WTC11 (cell line): ENCODE results near the gene CD48. TPM values are rescaled to one million over a fixed set of nuclear protein-coding genes. Genes with fewer than 3 reads are reported as not detected.

Experiments
- ATAC-seq: fragments of 200-7000 bp; cut with Tn5 transposase; 2 replicates; pipeline ENCODE4 v1.10.0; 2021; ENCODE audit warnings: mild to moderate bottlenecking, moderate library complexity
- CTCF ChIA-PET: fragments of 300-600 bp; sonication (Branson Sonifier 250); formaldehyde crosslinking; loops from one replicate; lab custom pipeline; 2021; ENCODE audit warnings: antibody characterized with exemption; lab: Charles Lee
- POLR2A ChIA-PET: fragments of 350-600 bp; sonication (Branson Sonifier 250); formaldehyde crosslinking; loops from one replicate; lab custom pipeline; 2021; ENCODE audit warnings: antibody characterized with exemption; lab: Charles Lee
- DNase-seq: peaks from one replicate; pipeline ENCODE4 v3.0.0; 2021; ENCODE audit warnings: low spot score
- H3K27ac Mint-ChIP-seq: 2 replicates; pipeline ENCODE4 v1.8.0; 2021; ENCODE audit warnings: mixed read lengths
- H3K27me3 Mint-ChIP-seq: 2 replicates; pipeline ENCODE4 v1.8.0; 2021; ENCODE audit warnings: low read depth, mild to moderate bottlenecking, moderate library complexity, mixed read lengths
- H3K36me3 Mint-ChIP-seq: 2 replicates; pipeline ENCODE4 v1.8.0; 2021; ENCODE audit warnings: mixed read lengths
- H3K4me1 Mint-ChIP-seq: 2 replicates; pipeline ENCODE4 v1.8.0; 2022; ENCODE audit warnings: mixed read lengths
- H3K4me3 Mint-ChIP-seq: 2 replicates; pipeline ENCODE4 v1.8.0; 2021; ENCODE audit warnings: mild to moderate bottlenecking, moderate library complexity, mixed read lengths
- H3K9me3 Mint-ChIP-seq: 2 replicates; pipeline ENCODE4 v1.8.0; 2021; ENCODE audit warnings: mixed read lengths
- AFF4 ChIP-seq: sonication (generic); formaldehyde crosslinking; IDR thresholded peaks from 2 replicates; pipeline ENCODE4 v1.8.1; 2023; ENCODE audit warnings: mild to moderate bottlenecking, missing genetic modification reagents, borderline replicate concordance
- ATF3 ChIP-seq: sonication (generic); formaldehyde crosslinking; conservative IDR thresholded peaks from 2 replicates; pipeline ENCODE4 v1.8.1; 2022; ENCODE audit warnings: mild to moderate bottlenecking, missing genetic modification reagents
- ATF6 ChIP-seq: sonication (generic); formaldehyde crosslinking; IDR thresholded peaks from 2 replicates; pipeline ENCODE4 v1.8.1; 2023; ENCODE audit warnings: mild to moderate bottlenecking, missing genetic modification reagents
- CBFB ChIP-seq: sonication (generic); formaldehyde crosslinking; IDR thresholded peaks from 2 replicates; pipeline ENCODE4 v1.8.1; 2022; ENCODE audit warnings: mild to moderate bottlenecking, low read depth, missing genetic modification reagents
- CREB1 ChIP-seq: sonication (generic); formaldehyde crosslinking; IDR thresholded peaks from 2 replicates; pipeline ENCODE4 v1.8.0; 2023; ENCODE audit warnings: mild to moderate bottlenecking, missing genetic modification reagents
- E2F1 ChIP-seq: sonication (generic); formaldehyde crosslinking; IDR thresholded peaks from 2 replicates; pipeline ENCODE4 v1.8.0; 2022; ENCODE audit warnings: mild to moderate bottlenecking, missing genetic modification reagents
- ELF4 ChIP-seq: sonication (generic); formaldehyde crosslinking; IDR thresholded peaks from 2 replicates; pipeline ENCODE4 v1.8.1; 2022; ENCODE audit warnings: low read depth, mild to moderate bottlenecking, moderate library complexity, missing genetic modification reagents
- EMX1 ChIP-seq: fragments of 250-450 bp; sonication (Bioruptor Pico); IDR thresholded peaks from 2 replicates; pipeline ENCODE4 v1.8.0; 2021; ENCODE audit warnings: mild to moderate bottlenecking
- ETV6 ChIP-seq: sonication (generic); formaldehyde crosslinking; IDR thresholded peaks from 2 replicates; pipeline ENCODE4 v1.8.1; 2022; ENCODE audit warnings: mild to moderate bottlenecking, missing genetic modification reagents
- FOXP4 ChIP-seq: sonication (generic); formaldehyde crosslinking; IDR thresholded peaks from 2 replicates; pipeline ENCODE4 v1.8.0; 2022; ENCODE audit warnings: mild to moderate bottlenecking, missing genetic modification reagents
- IRF1 ChIP-seq: sonication (generic); formaldehyde crosslinking; IDR thresholded peaks from 2 replicates; pipeline ENCODE4 v1.8.0; 2023; ENCODE audit warnings: missing genetic modification reagents
- NR1H2 ChIP-seq: sonication (generic); formaldehyde crosslinking; IDR thresholded peaks from 2 replicates; pipeline ENCODE4 v1.9.0; 2021; ENCODE audit warnings: mild to moderate bottlenecking, moderate library complexity, missing genetic modification reagents
- NR3C1 ChIP-seq: sonication (generic); formaldehyde crosslinking; conservative IDR thresholded peaks from 2 replicates; pipeline ENCODE4 v1.8.1; 2023; ENCODE audit warnings: low read depth, mild to moderate bottlenecking, missing genetic modification reagents
- PREB ChIP-seq: sonication (generic); formaldehyde crosslinking; IDR thresholded peaks from 2 replicates; pipeline ENCODE4 v1.8.1; 2022; ENCODE audit warnings: mild to moderate bottlenecking, missing genetic modification reagents, moderate library complexity, borderline replicate concordance
- ZBTB43 ChIP-seq: sonication (generic); formaldehyde crosslinking; IDR thresholded peaks from 2 replicates; pipeline ENCODE4 v1.8.1; 2023; ENCODE audit warnings: mild to moderate bottlenecking, missing genetic modification reagents
- ZMAT4 ChIP-seq: fragments of 250-450 bp; sonication (Bioruptor Pico); IDR thresholded peaks from 2 replicates; pipeline ENCODE4 v1.9.0; 2021; ENCODE audit warnings: mild to moderate bottlenecking
- ZNF423 ChIP-seq: fragments of 250-450 bp; sonication (Bioruptor Pico); IDR thresholded peaks from 2 replicates; pipeline ENCODE4 v2.1.2; 2022; ENCODE audit warnings: mild to moderate bottlenecking, moderate library complexity
- total RNA-seq: library from RNA; stranded (reverse); gene quantifications from 3 replicates; pipeline ENCODE4 v1.2.3, GENCODE V29; 2021

The CD48 gene
- total RNA-seq, 1 experiment from 2014 or later, result 0.66 TPM

GRCh38 chr1:160758521-160758920 lies 46.9 kb upstream of the CD48 start (continued):
- TF ChIP-seq FOXP4 (CRISPR knock-in tag), result no peak
- no peak for TF ChIP-seq CBFB (CRISPR knock-in tag)
- no peak for TF ChIP-seq EMX1 (CRISPR knock-in tag)
- TF ChIP-seq AFF4, result no peak
- TF ChIP-seq IRF1 (CRISPR knock-in tag), result no peak
- no peak for TF ChIP-seq NR1H2 (CRISPR knock-in tag)
- TF ChIP-seq ETV6 (CRISPR knock-in tag), result no peak
- no peak for TF ChIP-seq PREB
- no peak for TF ChIP-seq ATF3 (CRISPR knock-in tag)
- TF ChIP-seq NR3C1, result no peak
- TF ChIP-seq ZMAT4 (CRISPR knock-in tag), result no peak
- TF ChIP-seq ZNF423 (CRISPR knock-in tag), result no peak

- H3K4me3 Mint-ChIP-seq, result no peak overlapping the region
- ATAC-seq (no peak), DNase-seq (no peak)
- H3K27ac Mint-ChIP-seq, result no peak overlapping the region
- ChIA-PET CTCF (interaction anchor here (1.9 kb wide), 1 partner anchor 21 kb away, joined by 6 read pairs; no protein-coding TSS in a partner anchor), POLR2A (no interaction called here)
- H3K36me3 Mint-ChIP-seq, result no peaks in the 10 kb centered on the region
- H3K4me1 Mint-ChIP-seq, result peaks cover 5% of the 10 kb centered on the region; the same call in 1 of the 2 replicates
- no peaks in the 10 kb centered on the region for H3K9me3 Mint-ChIP-seq
- H3K27me3 Mint-ChIP-seq, result peaks cover 3% of the 10 kb centered on the region; the same call in 1 of the 2 replicates
- TF ChIP-seq ATF6 (CRISPR knock-in tag) (no peak), FOXP4 (CRISPR knock-in tag) (no peak), CREB1 (CRISPR knock-in tag) (no peak), NR1H2 (CRISPR knock-in tag) (no peak), ELF4 (CRISPR knock-in tag) (no peak), EMX1 (CRISPR knock-in tag) (no peak), ZBTB43 (CRISPR knock-in tag) (no peak), NR3C1 (no peak), E2F1 (no peak)
Observed at GRCh38 chr1:160756849-160757201, 45.2 kb upstream of the CD48 start.
